Activated CD8-positive, alpha-beta T cell treated with anti-CD3 and anti-CD28 coated beads, Interleukin-2, amount 10 ng/mL, durations not matched to agents 7 days and 5 days (primary cell): Measurements from ENCODE around the gene CTDP1. TPM values are rescaled to one million over a fixed set of nuclear protein-coding genes. Genes with fewer than 3 reads are reported as not detected.

Source experiments
- ATAC-seq: fragments of 150-1000 bp; cut with Tn5 transposase; one replicate; pipeline ENCODE4 v1.10.0; 2021; ENCODE audit warnings: moderate library complexity
- CTCF ChIA-PET: fragments of 350-600 bp; sonication (Branson Sonifier 250); formaldehyde crosslinking; loops from one replicate; lab custom pipeline; 2021; ENCODE audit warnings: antibody characterized with exemption; lab: Charles Lee
- POLR2A ChIA-PET: fragments of 350-600 bp; sonication (Branson Sonifier 250); formaldehyde crosslinking; loops from one replicate; lab custom pipeline; 2021; ENCODE audit warnings: antibody characterized with exemption; lab: Charles Lee
- DNase-seq: peaks from one replicate; pipeline ENCODE4 v3.0.0-alpha.2; 2020
- H3K27ac Mint-ChIP-seq: one replicate; pipeline ENCODE4 v1.8.0; 2021; ENCODE audit warnings: mild to moderate bottlenecking, mixed read lengths
- H3K27me3 Mint-ChIP-seq: one replicate; pipeline ENCODE4 v1.8.0; 2021; ENCODE audit warnings: low read depth, mixed read lengths
- H3K36me3 Mint-ChIP-seq: one replicate; pipeline ENCODE4 v1.8.0; 2021; ENCODE audit warnings: low read depth, mixed read lengths
- H3K4me1 Mint-ChIP-seq: one replicate; pipeline ENCODE4 v1.8.0; 2021; ENCODE audit warnings: low read depth, mixed read lengths
- H3K4me3 Mint-ChIP-seq: one replicate; pipeline ENCODE4 v1.8.0; 2021; ENCODE audit warnings: mild to moderate bottlenecking, mixed read lengths
- H3K9me3 Mint-ChIP-seq: one replicate; pipeline ENCODE4 v1.8.0; 2022; ENCODE audit warnings: mixed read lengths; ENCODE audit not compliant: insufficient read depth
- total RNA-seq, 2 experiments: library from RNA; stranded (reverse); gene quantifications; one replicate each; pipeline ENCODE4 v1.2.3, GENCODE V29; 2021

CTDP1 gene
- total RNA-seq, 2 experiments from 2014 or later, result 35.5 to 36.8 TPM

- ChIA-PET POLR2A (no interaction called here), CTCF (interaction anchor here (1.3 kb wide), 1 partner anchor 259 kb away, joined by 3 read pairs; no protein-coding TSS in a partner anchor)
- Mint-ChIP-seq H3K4me3 (no peak overlapping the region), H3K9me3 (peaks cover 10% of the 10 kb centered on the region), H3K27me3 (peaks cover 4% of the 10 kb centered on the region), H3K4me1 (peaks cover 6% of the 10 kb centered on the region), H3K36me3 (no peaks in the 10 kb centered on the region), H3K27ac (no peak overlapping the region)
- DNase-seq, result no peak
- ATAC-seq, result no peak
These were observed 40.4 kb upstream of the CTDP1 start for GRCh38 chr18:79639072-79639829.

- Mint-ChIP-seq H3K9me3 (peaks cover 3% of the 10 kb centered on the region), H3K4me3 (no peak overlapping the region), H3K4me1 (peaks cover 6% of the 10 kb centered on the region), H3K27ac (no peak overlapping the region), H3K36me3 (no peaks in the 10 kb centered on the region), H3K27me3 (peaks cover 4% of the 10 kb centered on the region)
- DNase-seq (no peak), ATAC-seq (no peak)
- POLR2A ChIA-PET, result no interaction called here
- CTCF ChIA-PET, result interaction anchor here (1.3 kb wide), 1 partner anchor 260 kb away, joined by 3 read pairs; no protein-coding TSS in a partner anchor
These were observed 39.4 kb upstream of the CTDP1 start for GRCh38 chr18:79640064-79640672.

DNA sequence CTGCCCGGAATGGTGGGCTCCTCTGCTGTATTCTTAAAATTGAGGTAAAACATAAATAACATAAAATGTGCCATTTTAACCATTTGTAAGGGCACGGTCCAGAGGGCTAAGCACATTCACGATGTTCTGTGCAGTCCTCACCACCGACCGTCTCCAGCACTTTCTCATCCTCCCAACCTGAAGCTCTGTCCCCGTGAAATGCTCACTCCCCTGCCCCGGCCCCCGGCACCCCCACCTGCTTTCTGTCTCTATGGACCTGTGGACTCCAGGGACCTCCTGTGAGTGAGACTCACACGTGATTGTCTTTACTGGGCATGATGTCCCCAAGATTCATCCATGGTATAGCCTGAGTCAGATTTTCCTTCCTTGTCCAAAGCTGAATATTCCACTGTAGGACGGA lies 38.7 kb upstream of the CTDP1 start:
- no peaks in the 10 kb centered on the region for H3K9me3 Mint-ChIP-seq
- DNase-seq (no peak), ATAC-seq (no peak)
- H3K27ac Mint-ChIP-seq, result no peak overlapping the region
- peaks cover 4% of the 10 kb centered on the region for H3K27me3 Mint-ChIP-seq
- H3K4me1 Mint-ChIP-seq, result peaks cover 6% of the 10 kb centered on the region
- ChIA-PET CTCF (interaction anchor here (1.3 kb wide), 1 partner anchor 261 kb away, joined by 3 read pairs; no protein-coding TSS in a partner anchor), POLR2A (no interaction called here)
- no peaks in the 10 kb centered on the region for H3K36me3 Mint-ChIP-seq
- H3K4me3 Mint-ChIP-seq, result no peak overlapping the region

DNA sequence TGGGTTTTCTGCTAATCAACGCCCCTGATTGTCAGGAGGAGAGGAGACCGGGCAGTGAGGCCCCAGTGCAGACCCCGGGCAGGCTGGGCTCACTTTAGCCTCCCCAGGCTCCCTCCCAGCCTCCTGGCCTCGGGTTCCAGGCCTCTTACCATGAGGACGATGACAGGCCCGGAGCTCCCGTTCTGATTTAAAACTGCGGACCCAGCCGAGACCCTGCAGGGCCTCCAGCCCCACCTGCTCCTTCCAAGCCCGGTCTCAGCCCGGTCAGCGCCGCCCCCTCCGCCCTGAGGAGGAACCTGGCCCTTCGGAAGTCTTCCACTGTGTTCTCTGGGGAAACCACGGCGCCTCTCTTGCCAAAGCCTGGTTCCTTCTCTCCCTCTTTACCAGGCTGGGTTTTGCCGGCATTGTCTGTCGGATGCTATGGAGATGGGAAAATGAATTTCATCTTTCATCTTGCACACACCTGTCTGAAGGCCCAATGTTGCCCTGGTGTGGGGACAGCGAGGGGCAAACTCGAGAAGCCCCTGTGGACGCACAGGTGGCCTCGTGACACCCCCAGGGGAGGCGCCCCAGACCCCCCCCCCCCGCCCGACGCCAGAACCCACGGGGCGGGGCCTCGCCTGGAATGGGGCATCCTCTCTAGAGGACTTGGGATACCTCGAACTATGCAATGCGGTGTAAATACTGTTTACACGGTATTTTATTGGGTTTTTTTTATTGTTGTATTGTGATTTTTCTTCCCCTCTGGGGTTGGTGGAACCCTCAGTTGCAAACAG lies 37.7 kb upstream of the CTDP1 start:
- Mint-ChIP-seq H3K4me3 (no peak overlapping the region), H3K9me3 (no peaks in the 10 kb centered on the region), H3K27ac (no peak overlapping the region), H3K36me3 (no peaks in the 10 kb centered on the region), H3K4me1 (peaks cover 6% of the 10 kb centered on the region), H3K27me3 (peaks cover 3% of the 10 kb centered on the region)
- ChIA-PET CTCF (interaction anchor here (1.5 to 1.6 kb wide), 2 partner anchors 261 to 263 kb away, joined by 6 to 7 read pairs; no protein-coding TSS in a partner anchor), POLR2A (no interaction called here)
- DNase-seq (no peak), ATAC-seq (no peak)

- no peaks in the 10 kb centered on the region for H3K9me3 Mint-ChIP-seq
- ChIA-PET CTCF (interaction anchor here (0.6 to 1.6 kb wide), 8 partner anchors 18 to 268 kb away, joined by 3 to 7 read pairs (median 3); no protein-coding TSS in a partner anchor), POLR2A (no interaction called here)
- no peaks in the 10 kb centered on the region for H3K36me3 Mint-ChIP-seq
- ATAC-seq, result no peak
- H3K27me3 Mint-ChIP-seq, result no peaks in the 10 kb centered on the region
- H3K4me1 Mint-ChIP-seq, result peaks cover 6% of the 10 kb centered on the region
- DNase-seq, result no peak
- no peak overlapping the region for H3K4me3 Mint-ChIP-seq
- no peak overlapping the region for H3K27ac Mint-ChIP-seq
These were observed 37.0 kb upstream of the CTDP1 start for GRCh38 chr18:79642626-79643025.

DNA sequence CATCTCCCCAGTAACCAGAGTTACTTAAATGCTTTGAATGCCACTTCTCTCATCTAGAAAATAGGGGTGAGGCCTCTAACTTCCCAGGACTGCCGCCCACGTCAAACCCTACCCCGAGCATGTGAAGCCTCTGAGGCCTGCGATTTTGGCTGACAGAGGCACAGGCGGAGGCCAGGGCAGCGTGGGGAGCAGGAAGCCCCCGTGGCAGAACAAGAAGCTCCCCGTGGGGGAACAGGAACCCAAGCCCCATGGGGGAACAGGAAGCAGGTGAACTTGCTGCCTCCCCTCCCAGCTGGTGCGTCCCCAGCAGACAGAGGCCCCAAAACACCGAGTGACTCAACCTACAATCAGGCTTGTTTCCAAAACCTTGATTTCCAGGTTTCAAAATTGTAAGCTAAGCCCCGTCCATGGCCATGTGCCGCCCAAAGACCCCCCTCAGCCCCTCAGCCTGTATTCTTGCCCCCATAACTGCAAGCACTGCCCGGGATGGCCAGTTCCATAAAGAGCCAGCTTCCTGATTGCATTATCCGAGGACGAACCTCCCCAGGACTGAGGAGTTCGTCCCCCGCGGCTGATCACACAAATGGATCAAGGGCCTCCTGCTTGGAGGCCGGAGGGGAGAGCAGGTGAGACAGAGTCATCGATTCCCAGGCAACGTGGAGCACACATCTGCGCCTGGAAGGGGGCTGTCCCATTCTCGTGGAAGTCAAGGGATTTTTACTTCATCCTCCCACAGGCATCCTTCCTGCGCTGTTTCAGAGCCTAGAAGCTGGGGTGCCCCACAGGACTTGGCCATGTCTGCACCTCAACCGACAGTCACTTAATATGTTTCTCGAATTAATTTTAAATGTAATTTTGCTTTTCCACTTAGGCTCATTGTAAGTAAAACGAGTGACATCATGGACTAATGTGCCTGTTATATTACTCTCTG lies 36.3 kb upstream of the CTDP1 start:
- CTCF ChIA-PET, result interaction anchor here (0.6 to 1.6 kb wide), 8 partner anchors 19 to 269 kb away, joined by 3 to 7 read pairs (median 3); no protein-coding TSS in a partner anchor
- H3K9me3 Mint-ChIP-seq, result no peaks in the 10 kb centered on the region
- H3K27ac Mint-ChIP-seq, result no peak overlapping the region
- no peaks in the 10 kb centered on the region for H3K27me3 Mint-ChIP-seq
- H3K4me1 Mint-ChIP-seq, result peaks cover 6% of the 10 kb centered on the region
- DNase-seq (no peak), ATAC-seq (no peak)
- H3K4me3 Mint-ChIP-seq, result no peak overlapping the region
- POLR2A ChIA-PET, result no interaction called here
- no peaks in the 10 kb centered on the region for H3K36me3 Mint-ChIP-seq

- ChIA-PET CTCF (interaction anchor here (0.6 to 3.0 kb wide), 8 partner anchors 11 to 265 kb away, joined by 3 to 15 read pairs (median 3); no protein-coding TSS in a partner anchor), POLR2A (no interaction called here)
- Mint-ChIP-seq H3K9me3 (no peaks in the 10 kb centered on the region), H3K27ac (no peak overlapping the region), H3K4me3 (no peak overlapping the region), H3K36me3 (no peaks in the 10 kb centered on the region), H3K4me1 (peaks cover 6% of the 10 kb centered on the region), H3K27me3 (no peaks in the 10 kb centered on the region)
- ATAC-seq, result peak; percentile 94
- DNase-seq, result peak; percentile 76
These were observed 35.5 kb upstream of the CTDP1 start for GRCh38 chr18:79644006-79644665.

DNA sequence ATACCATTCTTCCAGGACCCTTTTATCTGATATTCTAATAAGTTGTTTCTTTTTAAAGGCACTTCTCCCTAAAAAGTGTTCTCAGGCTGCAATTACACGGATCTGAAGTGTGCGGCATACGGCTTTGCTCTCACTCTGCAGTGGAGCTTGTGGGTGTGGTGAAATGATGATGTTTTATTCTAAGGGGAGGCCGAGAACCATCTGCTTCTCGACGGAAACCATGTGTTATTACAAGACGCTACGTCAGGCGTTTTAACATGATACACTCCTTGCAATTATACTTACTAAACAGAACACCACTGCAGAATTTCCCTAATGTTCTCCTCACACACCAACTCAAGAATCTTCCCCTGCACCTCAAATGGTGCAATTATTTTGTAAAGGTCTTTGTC lies 34.9 kb upstream of the CTDP1 start:
- peaks cover 6% of the 10 kb centered on the region for H3K4me1 Mint-ChIP-seq
- no peak for DNase-seq
- ChIA-PET CTCF (interaction anchor here (0.6 to 3.0 kb wide), 7 partner anchors 11 to 265 kb away, joined by 3 to 15 read pairs (median 3); no protein-coding TSS in a partner anchor), POLR2A (no interaction called here)
- H3K27me3 Mint-ChIP-seq, result no peaks in the 10 kb centered on the region
- no peaks in the 10 kb centered on the region for H3K36me3 Mint-ChIP-seq
- H3K9me3 Mint-ChIP-seq, result no peaks in the 10 kb centered on the region
- no peak overlapping the region for H3K27ac Mint-ChIP-seq
- ATAC-seq, result no peak
- no peak overlapping the region for H3K4me3 Mint-ChIP-seq

GRCh38 chr18:79645291-79645983 lies 34.2 kb upstream of the CTDP1 start:
- H3K27ac Mint-ChIP-seq, result no peak overlapping the region
- DNase-seq (no peak), ATAC-seq (no peak)
- peaks cover under 1% of the 10 kb centered on the region for H3K27me3 Mint-ChIP-seq
- no peak overlapping the region for H3K4me3 Mint-ChIP-seq
- ChIA-PET CTCF (interaction anchor here (1.0 to 3.0 kb wide), 5 partner anchors 10 to 266 kb away, joined by 3 to 15 read pairs (median 3); no protein-coding TSS in a partner anchor), POLR2A (no interaction called here)
- H3K4me1 Mint-ChIP-seq, result peaks cover 6% of the 10 kb centered on the region
- H3K9me3 Mint-ChIP-seq, result no peaks in the 10 kb centered on the region
- no peaks in the 10 kb centered on the region for H3K36me3 Mint-ChIP-seq

DNA sequence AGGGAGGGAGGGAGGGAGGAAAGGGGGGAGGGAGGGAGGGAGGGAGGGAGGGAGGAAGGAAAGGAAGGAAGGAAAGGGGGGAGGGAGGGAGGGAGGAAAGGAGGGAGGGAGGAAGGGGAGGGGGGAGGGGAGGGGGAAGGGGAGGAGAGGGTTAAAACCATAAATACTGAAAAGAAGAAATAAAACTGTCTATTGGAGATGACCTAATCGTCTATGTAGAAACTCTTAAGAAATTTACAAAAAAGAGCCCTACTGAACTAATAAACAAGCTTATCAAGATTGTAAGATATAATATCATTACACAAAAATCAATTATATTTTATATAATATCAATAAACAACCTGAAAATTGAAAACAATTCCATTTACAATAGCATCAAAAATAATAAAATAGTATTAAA lies 32.3 kb upstream of the CTDP1 start:
- no peak overlapping the region for H3K4me3 Mint-ChIP-seq
- ChIA-PET POLR2A (no interaction called here), CTCF (interaction anchor here (1.2 kb wide), 1 partner anchor 267 kb away, joined by 6 read pairs; no protein-coding TSS in a partner anchor)
- H3K27ac Mint-ChIP-seq, result no peak overlapping the region
- peaks cover 6% of the 10 kb centered on the region for H3K4me1 Mint-ChIP-seq
- no peaks in the 10 kb centered on the region for H3K36me3 Mint-ChIP-seq
- H3K27me3 Mint-ChIP-seq, result peaks cover 3% of the 10 kb centered on the region
- DNase-seq (no peak), ATAC-seq (no peak)
- H3K9me3 Mint-ChIP-seq, result no peaks in the 10 kb centered on the region
